HG03025 (cell line): ENCODE data around the gene FBXL7.

ENCODE experiments used
- ATAC-seq: cut with Tn5 transposase; IDR thresholded peaks from one replicate; pipeline ENCODE4 v1.9.1; 2021; ENCODE audit warnings: mild to moderate bottlenecking, moderate library complexity; ENCODE audit not compliant: unreplicated experiment, low FRiP score

FBXL7 gene

DNA sequence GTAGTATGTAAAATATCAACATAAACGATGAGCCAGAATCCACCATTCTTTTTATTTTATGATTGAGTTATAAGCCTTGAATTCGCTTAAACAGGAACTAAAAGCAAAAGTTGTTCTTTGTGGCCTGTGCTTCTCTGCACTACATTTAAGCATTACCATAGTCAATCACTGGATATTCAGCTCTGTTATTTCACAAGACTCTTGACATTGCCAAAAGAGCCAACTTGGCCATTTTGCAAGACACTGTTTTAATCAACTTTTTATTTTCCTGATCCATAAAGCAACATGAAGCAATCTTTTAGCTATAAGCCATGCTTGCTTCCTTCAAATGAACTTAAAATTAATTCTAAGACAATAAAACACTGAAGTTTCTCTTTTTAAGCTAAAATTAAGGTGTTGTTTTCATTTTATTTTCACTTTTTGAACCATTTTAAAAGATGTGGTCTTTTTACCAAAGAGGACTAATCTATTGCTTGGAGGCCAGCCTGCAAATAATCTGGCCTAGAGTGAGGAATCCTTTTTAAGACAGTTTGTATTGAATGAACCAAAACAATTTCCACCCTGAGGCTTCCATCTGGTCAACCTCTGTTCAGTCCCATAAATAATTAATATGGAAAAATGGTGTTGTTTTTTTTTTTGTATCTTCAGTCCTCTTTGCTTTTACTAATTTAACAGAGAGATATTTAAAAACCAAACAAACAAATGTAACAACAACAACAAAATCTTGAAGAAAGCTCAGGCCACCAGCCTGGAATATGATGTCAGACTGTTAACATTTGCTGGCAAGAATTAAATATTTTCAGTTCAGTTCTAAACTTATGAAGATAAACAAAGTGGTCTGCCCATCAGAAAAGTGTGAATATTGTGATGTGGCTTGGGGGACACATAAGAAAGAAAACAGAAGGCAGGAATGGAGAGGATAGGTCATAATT is 405.2 kb downstream of the FBXL7 start:
- ATAC-seq, result no peak

DNA sequence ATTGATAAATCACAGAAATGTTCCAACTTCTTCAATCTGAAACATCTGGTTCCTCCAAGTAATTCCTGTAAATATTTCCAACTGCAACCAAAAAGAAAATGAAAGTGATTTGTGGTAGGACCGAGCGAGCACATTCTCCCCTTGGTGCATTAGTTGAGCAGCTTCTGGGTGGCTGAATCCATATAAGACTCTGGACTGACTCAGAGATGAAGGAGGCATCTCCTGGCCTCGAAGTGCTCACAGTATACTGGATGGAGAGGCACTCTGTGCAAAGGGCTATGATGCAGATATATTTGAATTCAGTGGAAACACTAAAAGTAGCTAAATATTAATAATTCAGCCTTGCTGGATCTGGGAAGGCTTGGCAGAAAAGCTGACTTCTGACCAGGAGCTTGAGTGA is 414.7 kb downstream of the FBXL7 start:
- no peak for ATAC-seq

DNA sequence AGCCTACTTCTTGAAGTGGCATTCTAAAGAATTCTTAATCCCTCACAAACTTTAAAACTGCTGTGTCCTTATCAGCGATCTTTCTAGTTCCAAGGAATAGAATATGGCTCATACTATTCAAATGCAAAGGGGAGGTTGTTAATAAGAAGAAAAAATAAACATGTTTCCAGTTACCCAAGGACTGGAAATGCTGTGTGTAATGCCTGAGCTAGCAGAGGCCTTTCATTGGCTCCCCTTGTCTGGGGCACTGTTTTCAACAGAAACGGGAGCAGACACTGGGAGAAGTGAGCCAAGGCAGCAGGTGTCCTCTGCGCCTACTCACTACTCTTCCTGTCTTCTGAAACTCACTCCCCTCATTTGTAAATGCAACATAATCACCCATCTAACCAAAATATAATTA is 426.6 kb downstream of the FBXL7 start:
- ATAC-seq, result no peak

DNA sequence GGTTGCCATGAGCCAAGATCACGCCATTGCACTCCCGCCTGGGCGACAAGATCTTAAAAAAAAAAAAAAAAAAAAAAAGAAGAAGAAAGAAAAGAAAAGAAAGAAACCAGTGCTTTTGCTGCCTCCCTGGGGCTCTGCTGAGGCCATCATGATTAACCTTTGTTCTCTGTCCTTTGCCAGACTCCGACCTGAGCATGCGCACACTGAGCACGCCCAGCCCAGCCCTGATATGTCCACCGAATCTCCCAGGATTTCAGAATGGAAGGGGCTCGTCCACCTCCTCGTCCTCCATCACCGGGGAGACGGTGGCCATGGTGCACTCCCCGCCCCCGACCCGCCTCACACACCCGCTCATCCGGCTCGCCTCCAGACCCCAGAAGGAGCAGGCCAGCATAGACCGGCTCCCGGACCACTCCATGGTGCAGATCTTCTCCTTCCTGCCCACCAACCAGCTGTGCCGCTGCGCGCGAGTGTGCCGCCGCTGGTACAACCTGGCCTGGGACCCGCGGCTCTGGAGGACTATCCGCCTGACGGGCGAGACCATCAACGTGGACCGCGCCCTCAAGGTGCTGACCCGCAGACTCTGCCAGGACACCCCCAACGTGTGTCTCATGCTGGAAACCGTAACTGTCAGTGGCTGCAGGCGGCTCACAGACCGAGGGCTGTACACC is 427.9 kb downstream of the FBXL7 start:
- ATAC-seq, result no peak

DNA sequence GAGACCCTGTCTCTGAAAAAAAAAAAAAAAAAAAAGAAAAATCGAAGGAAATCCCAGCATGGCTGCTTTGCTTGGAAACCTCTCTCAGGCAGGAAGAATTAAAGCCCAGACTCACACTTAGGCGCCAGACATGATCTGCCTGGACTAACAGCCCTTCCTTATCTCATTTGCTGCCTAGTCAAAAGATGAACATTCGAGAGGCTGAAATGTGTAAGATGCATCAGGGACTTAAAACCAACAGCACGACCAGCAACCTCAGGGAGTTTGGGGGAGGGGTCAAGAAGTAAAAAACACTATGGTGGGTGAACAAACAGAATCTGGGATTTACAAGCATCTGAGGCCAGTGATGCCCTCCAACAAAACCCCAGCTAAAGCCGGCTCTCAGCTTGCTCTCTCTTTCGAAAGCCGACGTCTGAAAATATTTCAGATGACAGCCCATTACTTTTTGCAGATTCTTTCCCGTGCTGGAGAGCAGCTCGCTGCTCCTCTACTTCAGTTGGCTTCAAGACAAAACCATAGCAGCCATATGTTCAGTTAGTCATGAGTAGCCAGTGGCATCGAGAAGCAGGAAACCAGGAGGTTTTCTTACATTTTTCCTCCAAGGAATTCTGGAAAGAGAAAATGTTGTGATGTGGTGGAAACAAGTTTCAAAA is 429.8 kb downstream of the FBXL7 start:
- ATAC-seq, result no peak

- no peak for ATAC-seq
These were observed 432.1 kb downstream of the FBXL7 start for GRCh38 chr5:15932066-15932465.

DNA sequence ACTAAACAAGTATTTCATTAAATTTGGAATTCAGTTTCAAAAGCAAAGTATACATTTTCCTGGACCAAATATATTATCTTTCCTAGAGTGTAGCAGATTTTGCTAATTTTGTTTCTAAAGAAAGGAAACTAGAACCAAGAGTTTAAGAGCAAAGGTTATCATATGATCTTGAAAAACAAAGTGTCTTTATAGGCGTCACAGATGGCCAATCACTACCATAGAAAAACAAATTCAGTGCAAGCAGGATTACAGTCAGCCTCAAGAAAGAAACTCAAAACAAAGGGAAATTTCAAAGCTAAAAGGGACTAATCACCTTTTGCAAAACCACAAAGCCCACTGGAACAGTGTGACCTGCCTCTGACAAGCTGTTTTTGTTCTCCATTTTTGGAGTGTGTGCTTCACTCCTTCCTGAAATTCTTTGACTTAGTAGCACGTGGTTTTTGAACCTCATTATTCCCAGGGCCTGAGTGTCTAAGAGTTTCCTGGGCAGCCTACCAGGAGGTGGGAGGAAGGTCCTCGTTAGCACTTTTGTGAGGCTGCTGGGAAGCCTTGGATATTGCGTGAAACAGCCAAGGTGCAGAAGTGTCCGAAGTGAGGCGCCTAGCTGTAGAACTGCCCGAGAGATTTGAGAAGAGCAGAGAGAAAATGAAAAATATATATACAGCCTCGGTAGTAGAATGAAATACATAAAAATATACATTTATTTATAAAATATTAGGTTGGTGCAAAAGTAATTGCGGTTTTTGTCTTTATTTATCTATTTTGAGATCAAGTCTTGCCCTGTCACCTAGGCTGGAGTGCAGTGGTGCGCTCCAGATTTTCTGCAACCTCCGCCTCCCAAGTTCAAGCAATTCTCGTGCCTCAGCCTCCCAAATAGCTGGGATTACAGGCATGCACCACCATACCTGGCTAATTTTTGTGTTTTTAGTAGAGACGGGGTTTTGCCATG is 433.6 kb downstream of the FBXL7 start:
- no peak for ATAC-seq

- no peak for ATAC-seq
These were observed 436.7 kb downstream of the FBXL7 start for GRCh38 chr5:15936505-15937245.

DNA sequence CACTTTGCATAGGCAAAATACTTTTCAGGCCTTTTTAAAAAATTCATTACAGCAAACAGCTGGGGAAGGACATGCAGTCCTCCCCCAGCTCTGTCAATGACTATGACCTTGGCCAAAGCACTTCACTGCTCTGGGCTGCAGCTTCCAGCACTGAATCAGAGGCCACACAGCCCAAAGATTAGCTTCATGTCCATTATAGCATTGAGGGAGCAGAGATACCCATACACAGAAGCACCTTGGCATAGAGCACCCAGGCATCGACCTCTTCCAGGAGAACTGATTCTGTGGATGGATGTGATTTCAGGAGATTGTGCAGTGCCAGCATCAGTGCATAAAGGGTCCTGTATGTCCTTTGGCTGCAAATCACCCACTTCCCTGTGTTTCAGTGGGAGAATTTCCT is 437.7 kb downstream of the FBXL7 start:
- no peak for ATAC-seq

DNA sequence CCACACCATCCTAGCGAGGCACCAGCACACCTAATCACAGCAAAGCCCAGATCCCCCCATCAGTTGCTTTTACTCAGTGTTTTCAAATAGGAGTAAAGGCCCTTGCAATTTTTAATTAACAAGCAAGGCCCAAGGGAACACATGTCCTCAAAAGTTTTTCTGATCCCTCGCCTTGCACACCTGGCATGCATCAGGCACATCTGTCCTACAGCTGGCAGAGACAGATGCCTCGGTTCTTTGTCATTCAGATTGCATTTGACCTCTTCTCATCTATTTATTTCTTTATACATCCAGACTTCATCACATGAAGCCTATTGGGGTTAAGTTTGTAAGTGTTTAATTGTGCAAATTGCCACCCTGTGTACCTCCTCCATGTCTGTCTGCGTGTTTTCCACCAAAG is 438.2 kb downstream of the FBXL7 start:
- ATAC-seq, result no peak

DNA sequence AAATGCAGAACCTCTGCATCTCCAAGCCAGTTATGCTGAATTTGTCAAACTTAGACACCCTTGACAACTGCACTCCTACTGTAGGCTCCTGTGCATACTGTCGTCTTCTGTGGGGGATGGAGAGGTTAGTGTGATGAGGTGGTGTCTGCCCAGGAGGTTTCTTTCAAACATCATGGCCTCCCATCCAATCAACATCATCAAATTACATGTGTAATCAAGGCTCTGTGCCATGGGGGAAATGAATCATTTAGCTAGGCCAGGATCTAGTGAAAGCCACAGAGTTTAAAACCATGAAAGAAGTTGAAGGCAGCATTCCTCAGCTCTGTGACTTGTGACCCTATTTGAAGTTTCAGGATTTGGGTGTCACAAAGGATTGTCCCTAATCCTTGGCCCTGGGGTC is 439.0 kb downstream of the FBXL7 start:
- no peak for ATAC-seq

DNA sequence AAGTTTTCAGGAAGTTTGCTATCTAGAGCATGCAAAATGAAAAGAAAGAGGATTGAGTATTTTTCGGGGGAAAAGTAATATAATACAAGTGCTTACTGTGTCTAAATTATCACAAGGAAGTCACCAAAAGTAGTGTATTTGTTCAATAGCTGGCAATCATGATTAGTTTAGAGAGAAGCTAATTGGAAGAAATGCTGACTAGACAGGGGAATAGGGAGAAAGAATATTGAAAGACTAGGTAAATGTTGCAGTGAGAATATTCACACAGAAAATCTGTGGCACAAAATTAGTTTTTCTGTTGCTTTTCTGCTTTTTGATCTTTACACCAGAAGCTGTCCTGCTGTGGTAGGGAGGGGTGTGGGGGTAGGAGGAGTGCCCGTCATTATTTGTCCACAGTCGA is 440.9 kb downstream of the FBXL7 start:
- ATAC-seq, result no peak

DNA sequence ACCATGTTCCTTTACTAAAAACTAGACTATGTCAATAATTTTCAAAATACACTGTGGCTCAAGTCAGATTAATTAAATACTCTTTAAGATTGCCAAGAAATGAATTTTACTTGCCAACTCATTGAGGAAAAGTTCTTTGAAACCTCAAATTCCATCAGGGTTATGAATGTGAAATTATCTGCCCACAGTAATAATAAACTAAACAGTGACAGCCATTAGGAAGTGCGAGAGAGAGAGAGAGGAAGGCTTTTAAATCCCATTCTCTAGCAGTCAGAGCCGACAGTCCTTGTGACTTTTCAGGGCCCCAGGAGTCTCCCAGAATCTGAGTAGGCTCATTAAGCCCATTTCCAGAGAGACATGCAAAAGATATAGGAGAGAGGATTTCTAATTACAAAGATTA is 443.5 kb downstream of the FBXL7 start:
- no peak for ATAC-seq

DNA sequence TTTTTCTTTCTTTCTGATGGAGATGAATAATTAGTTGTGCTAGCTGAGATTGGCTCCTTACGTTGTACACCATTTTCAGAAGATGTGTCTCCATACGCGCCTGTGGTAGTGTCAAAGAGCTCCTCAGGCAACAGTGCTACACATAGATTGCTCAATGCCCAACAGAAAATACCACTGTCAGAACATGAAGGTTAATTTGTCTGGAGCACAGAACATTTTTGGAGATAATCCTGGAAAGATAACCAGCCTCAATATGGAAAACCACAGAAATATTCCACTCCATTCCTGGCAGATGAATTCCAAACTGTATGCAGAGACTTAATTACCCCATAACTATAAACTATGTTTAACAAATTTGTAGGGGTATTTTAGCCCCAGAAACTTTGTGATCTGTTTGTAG is 446.0 kb downstream of the FBXL7 start:
- no peak for ATAC-seq

DNA sequence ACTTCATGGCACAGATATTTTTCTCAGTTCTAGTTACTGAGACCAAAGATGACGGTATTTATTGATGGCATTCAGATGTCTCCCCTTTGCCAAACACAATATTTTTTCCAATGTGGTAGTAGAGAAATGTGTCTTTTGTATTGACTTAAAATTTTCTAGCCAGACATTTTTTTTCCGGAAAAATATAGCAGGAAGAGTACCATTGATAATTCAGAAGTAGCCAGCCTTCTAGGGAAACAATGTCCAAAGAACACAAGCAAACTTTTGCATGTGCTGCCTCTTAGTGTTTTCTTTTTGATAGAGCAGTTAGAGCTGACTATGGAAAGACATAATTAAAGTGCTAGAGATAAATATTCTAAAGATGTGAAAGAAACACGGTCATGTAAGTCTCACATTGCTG is 448.2 kb downstream of the FBXL7 start:
- no peak for ATAC-seq

GRCh38 chr5:15951126-15951525 is 451.1 kb downstream of the FBXL7 start:
- ATAC-seq, result no peak

- ATAC-seq, result no peak
These were observed 451.6 kb downstream of the FBXL7 start for GRCh38 chr5:15951550-15951949.

DNA sequence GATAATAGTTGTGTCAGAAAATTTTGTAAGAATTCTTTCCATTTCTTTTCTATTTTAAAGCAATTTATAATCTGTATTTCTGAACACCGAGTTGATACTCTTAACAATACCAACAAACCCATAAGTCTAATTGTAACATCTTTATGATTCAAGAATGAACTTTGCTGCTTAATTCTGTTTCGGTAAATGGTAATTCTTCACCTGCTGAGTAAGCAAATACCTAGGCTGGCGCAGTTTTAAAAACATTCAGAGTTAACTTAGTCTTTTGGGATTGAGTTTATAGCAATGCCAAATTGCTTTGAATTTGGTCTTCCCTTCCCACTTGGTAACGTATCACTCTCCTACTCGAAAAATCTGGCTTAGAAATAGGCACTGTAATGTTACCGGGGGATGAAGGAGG is 456.6 kb downstream of the FBXL7 start:
- ATAC-seq, result no peak

GRCh38 chr5:15957124-15957523 is 457.1 kb downstream of the FBXL7 start:
- ATAC-seq, result no peak
